Kidney epithelial cell (primary cell): Measurements from ENCODE around the gene BMP6. TPM values are rescaled to one million over a fixed set of nuclear protein-coding genes. Genes with fewer than 3 reads are reported as not detected.

Experiments
- DNase-seq: peaks from one replicate; pipeline ENCODE4 v3.0.0-alpha.2; 2010; ENCODE audit warnings: low read depth
- H3K27me3 ChIP-seq: 2 replicates; pipeline ENCODE4 v1.6.0; 2011; ENCODE audit warnings: low read length; ENCODE audit not compliant: control insufficient read depth, insufficient read depth
- H3K36me3 ChIP-seq: 2 replicates; pipeline ENCODE4 v1.5.1; 2011; ENCODE audit warnings: low read length; ENCODE audit not compliant: control insufficient read depth, insufficient read depth
- H3K4me3 ChIP-seq: 2 replicates; pipeline ENCODE4 v1.5.1; 2011; ENCODE audit warnings: low read depth, mild to moderate bottlenecking, control low read depth, low read length
- total RNA-seq: library from RNA; depleted of rRNA; stranded (reverse); fragments of >200 nt; gene quantifications from 2 replicates; pipeline ENCODE4 v1.2.3, GENCODE V29; 2015
- TF ChIP-seq, protein P1 (sequence below): IDR thresholded peaks from 2 replicates; pipeline ENCODE4 v1.5.1; 2011; ENCODE audit warnings: mild to moderate bottlenecking, moderate library complexity, low read length, control low read depth, inconsistent platforms; ENCODE audit not compliant: insufficient read depth, poor library complexity, severe bottlenecking

BMP6 gene
- total RNA-seq, 1 donor from 2014 or later = 1.1 TPM

GRCh38 chr6:7693827-7694226 is 32.1 kb upstream of the BMP6 start:
- H3K4me3 ChIP-seq = no peak overlapping the region
- no peaks in the 10 kb centered on the region for H3K27me3 ChIP-seq
- no peak for DNase-seq
- no peaks in the 10 kb centered on the region for H3K36me3 ChIP-seq
- TF ChIP-seq, protein P1, sequence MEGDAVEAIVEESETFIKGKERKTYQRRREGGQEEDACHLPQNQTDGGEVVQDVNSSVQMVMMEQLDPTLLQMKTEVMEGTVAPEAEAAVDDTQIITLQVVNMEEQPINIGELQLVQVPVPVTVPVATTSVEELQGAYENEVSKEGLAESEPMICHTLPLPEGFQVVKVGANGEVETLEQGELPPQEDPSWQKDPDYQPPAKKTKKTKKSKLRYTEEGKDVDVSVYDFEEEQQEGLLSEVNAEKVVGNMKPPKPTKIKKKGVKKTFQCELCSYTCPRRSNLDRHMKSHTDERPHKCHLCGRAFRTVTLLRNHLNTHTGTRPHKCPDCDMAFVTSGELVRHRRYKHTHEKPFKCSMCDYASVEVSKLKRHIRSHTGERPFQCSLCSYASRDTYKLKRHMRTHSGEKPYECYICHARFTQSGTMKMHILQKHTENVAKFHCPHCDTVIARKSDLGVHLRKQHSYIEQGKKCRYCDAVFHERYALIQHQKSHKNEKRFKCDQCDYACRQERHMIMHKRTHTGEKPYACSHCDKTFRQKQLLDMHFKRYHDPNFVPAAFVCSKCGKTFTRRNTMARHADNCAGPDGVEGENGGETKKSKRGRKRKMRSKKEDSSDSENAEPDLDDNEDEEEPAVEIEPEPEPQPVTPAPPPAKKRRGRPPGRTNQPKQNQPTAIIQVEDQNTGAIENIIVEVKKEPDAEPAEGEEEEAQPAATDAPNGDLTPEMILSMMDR = no peak

- TF ChIP-seq, protein P1 = no peak
- DNase-seq = no peak
These were observed 29.8 kb upstream of the BMP6 start for GRCh38 chr6:7696061-7696460.

GRCh38 chr6:7697432-7697819 is 28.5 kb upstream of the BMP6 start:
- Histone ChIP-seq H3K4me3 (no peak overlapping the region), H3K27me3 (no peaks in the 10 kb centered on the region), H3K36me3 (no peaks in the 10 kb centered on the region)
- no peak for DNase-seq
- TF ChIP-seq, protein P1 = no peak

More at GRCh38 chr6:7696061-7696460, 29.8 kb upstream of the BMP6 start:
- no peaks in the 10 kb centered on the region for H3K27me3 ChIP-seq
- H3K36me3 ChIP-seq = no peaks in the 10 kb centered on the region
- H3K4me3 ChIP-seq = no peak overlapping the region

GRCh38 chr6:7697820-7698623 is 27.9 kb upstream of the BMP6 start:
- Histone ChIP-seq H3K36me3 (no peaks in the 10 kb centered on the region), H3K27me3 (no peaks in the 10 kb centered on the region), H3K4me3 (no peak overlapping the region)
- TF ChIP-seq, protein P1 = no peak
- peak; percentile 89 for DNase-seq

DNA sequence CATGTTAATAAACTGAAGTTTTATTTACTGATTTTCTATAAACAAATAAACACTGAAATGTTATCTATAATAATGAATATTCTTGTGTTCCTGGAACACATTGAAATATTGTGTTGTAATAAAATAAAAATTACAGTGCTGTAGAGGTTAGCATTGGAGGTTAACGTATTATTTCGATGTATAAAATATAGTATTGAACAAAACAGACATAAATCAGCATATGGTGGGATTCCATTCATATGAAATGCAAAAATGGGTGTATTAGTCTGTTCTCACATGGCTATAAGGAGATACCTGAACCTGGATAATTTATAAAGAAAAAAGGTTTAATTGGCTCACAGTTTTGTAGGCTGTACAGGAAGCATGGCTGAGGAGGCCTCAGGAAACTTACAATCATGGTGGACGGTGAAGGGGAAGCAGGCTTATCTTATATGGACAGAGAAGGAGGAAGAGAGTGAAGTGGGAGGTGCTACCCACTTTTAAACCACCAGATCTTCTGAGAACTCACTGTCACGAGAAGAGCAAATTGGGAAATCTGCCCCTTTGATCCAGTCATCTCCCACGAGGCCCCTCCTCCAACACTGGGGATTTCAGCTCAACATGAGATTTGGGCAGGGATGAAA is 24.6 kb upstream of the BMP6 start:
- no peaks in the 10 kb centered on the region for H3K36me3 ChIP-seq
- no peak overlapping the region for H3K4me3 ChIP-seq
- H3K27me3 ChIP-seq = no peaks in the 10 kb centered on the region
- no peak for DNase-seq
- TF ChIP-seq, protein P1 = no peak
